Spinal cord (tissue), 10 donors: ENCODE results near the gene AFF3. TPM values are rescaled to one million over a fixed set of nuclear protein-coding genes. Genes with fewer than 3 reads are reported as not detected.

ENCODE experiments used
- DNase-seq, 6 donors: peaks; one replicate each; pipeline versions ENCODE4 v3.0.0 to v3.0.0-alpha.2; 2013 to 2015; ENCODE audit warnings: low spot score in 6 of 6, low read depth in 4 of 6
- H3K27ac ChIP-seq: one replicate; pipeline ENCODE4 v1.5.1; 2013; ENCODE audit warnings: low read depth, low read length, control low read depth
- H3K27me3 ChIP-seq: one replicate; pipeline ENCODE4 v1.6.1; 2013; ENCODE audit warnings: low read length; ENCODE audit not compliant: control insufficient read depth, insufficient read depth
- H3K36me3 ChIP-seq: one replicate; pipeline ENCODE4 v1.6.1; 2013; ENCODE audit warnings: low read length; ENCODE audit not compliant: control insufficient read depth, insufficient read depth
- H3K4me1 ChIP-seq: one replicate; pipeline ENCODE4 v1.6.1; 2013; ENCODE audit warnings: low read length; ENCODE audit not compliant: control insufficient read depth, insufficient read depth
- H3K4me3 ChIP-seq: one replicate; pipeline ENCODE4 v1.5.1; 2013; ENCODE audit warnings: low read depth, low read length, control low read depth
- H3K9me3 ChIP-seq: one replicate; pipeline ENCODE4 v1.6.1; 2013; ENCODE audit warnings: low read length; ENCODE audit not compliant: control insufficient read depth, insufficient read depth
- WGBS: methylation state at CpG from one replicate; pipeline ENCODE4 v1.1.5; 2013; ENCODE audit warnings: missing lambda C conversion rate; ENCODE audit not compliant: insufficient coverage; 5-methylcytosine and 5-hydroxymethylcytosine counted together
- polyA plus RNA-seq, 2 donors: library from polyadenylated mRNA; unstranded; fragments of 120-200 nt; gene quantifications; one replicate each; pipeline ENCODE4 v1.2.1, GENCODE V29; 2013; ENCODE audit not compliant: insufficient read length in 2 of 2
- total RNA-seq, 2 donors: library from RNA; depleted of rRNA in 1 of 2; stranded (reverse); fragments of 120-200 nt in 1 of 2; fragments of >200 nt in 1 of 2; gene quantifications; one replicate each; pipeline versions ENCODE4 v1.2.3 to v1.2.4, GENCODE V29; 2013 to 2014
- donor health status: healthy.

AFF3 gene
- total and polyA plus RNA-seq, 4 donors = 31.5 to 44.6 (median 42.4) TPM

DNA sequence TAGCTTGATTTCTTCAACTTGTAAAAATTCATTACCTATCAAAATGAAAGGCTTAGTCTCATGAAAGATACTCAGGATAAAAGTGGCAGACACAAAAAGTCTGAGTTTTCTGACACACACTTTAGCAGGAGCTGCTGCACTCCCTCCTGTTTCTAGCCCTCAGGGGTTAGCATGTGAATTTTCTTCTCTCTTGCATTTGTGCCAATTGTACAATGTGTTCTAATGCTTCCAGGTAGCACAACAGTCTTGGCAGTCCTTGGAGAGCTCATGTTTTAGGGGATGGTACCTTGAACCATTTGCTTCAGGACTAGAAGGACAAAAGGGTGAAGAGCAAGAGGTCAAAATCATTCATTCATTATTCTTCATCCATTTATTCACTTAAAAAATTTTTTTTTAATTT is 316.8 kb downstream of the AFF3 start:
- Histone ChIP-seq H3K4me3 (no peak overlapping the region), H3K36me3 (peaks cover 8% of the 10 kb centered on the region), H3K27ac (no peak overlapping the region), H3K27me3 (no peaks in the 10 kb centered on the region), H3K4me1 (peaks cover 8% of the 10 kb centered on the region), H3K9me3 (no peaks in the 10 kb centered on the region)
- DNase-seq = no peak

- Histone ChIP-seq H3K27ac (no peak overlapping the region), H3K4me3 (no peak overlapping the region), H3K36me3 (peaks cover 8% of the 10 kb centered on the region), H3K4me1 (peaks cover 8% of the 10 kb centered on the region), H3K27me3 (no peaks in the 10 kb centered on the region), H3K9me3 (no peaks in the 10 kb centered on the region)
- whole genome bisulfite sequencing = 50% methylated on average over 1 of the region's 6 CpGs
- DNase-seq = peak in 1 of 6 donors; percentile 60
Measured at GRCh38 chr2:99824758-99825157, 317.6 kb downstream of the AFF3 start.

DNA sequence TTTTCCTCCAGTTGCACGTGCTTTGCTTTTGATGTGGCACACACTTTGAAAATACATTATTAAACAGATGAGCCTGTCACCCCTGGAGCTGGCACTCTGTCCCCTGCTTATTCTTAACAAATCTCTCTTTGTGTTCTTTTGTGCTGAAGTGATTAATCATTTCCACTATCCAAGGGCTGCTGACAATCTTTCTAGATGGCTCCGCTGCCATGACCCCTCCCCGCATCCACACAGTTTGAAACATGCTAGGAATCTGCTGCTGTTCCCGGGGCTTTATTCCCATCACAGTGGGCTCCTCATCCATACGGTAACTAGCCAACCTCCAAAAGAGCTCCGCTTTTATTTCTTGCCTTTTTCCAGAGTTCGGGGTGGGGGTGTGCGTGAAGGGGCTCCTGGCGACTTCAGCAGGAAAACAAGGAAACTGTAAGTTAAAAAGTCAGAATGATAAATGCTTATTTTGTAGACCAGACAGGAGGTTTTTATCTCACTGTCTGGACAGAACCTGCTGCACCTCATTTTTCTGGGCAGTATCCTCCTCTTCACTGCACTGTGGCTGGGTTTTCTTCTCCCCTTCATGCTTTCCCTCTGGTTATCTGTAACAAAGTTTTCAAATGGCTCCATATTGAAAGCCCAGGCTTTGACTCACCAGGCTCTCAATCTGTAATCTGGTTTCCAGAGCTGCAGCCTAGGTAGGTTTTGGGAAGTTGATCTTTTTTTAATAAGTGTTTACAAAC is 319.7 kb downstream of the AFF3 start:
- H3K4me3 ChIP-seq = no peak overlapping the region

GRCh38 chr2:99821984-99822383 is 320.4 kb downstream of the AFF3 start:
- Histone ChIP-seq H3K27me3 (no peaks in the 10 kb centered on the region), H3K36me3 (peaks cover 3% of the 10 kb centered on the region), H3K27ac (no peak overlapping the region), H3K4me3 (no peak overlapping the region), H3K9me3 (no peaks in the 10 kb centered on the region), H3K4me1 (peaks cover 5% of the 10 kb centered on the region)
- WGBS = no CpG with 5 or more reads among the region's 6 CpGs
- DNase-seq = no peak

More for the DNA sequence above, 319.7 kb downstream of the AFF3 start:
- Histone ChIP-seq H3K27me3 (no peaks in the 10 kb centered on the region), H3K4me1 (peaks cover 6% of the 10 kb centered on the region), H3K9me3 (no peaks in the 10 kb centered on the region), H3K36me3 (peaks cover 3% of the 10 kb centered on the region), H3K27ac (no peak overlapping the region)
- DNase-seq = peak in 2 of 6 donors; percentile 35 to 49
- WGBS = 25% methylated on average over 4 of the region's 9 CpGs

DNA sequence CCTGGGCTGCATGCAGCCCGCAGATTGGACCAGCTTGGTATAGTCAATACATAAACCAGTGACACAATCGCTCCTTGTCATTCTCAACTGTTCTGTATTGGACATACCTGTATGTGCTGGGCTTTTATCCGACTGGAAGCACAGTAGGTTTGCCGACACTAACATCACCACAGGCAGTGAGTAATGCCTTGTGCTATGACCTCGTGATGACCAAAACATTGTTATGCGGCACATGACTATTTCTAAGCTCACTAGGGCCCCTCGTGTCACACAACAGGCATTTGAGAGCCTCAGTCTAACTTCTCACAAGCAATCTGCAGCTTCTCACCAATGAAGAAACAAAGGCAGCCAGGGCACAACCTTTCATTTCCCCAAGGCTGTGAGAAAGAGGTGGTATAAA is 320.8 kb downstream of the AFF3 start:
- Histone ChIP-seq H3K27me3 (no peaks in the 10 kb centered on the region), H3K9me3 (no peaks in the 10 kb centered on the region), H3K4me1 (peaks cover 5% of the 10 kb centered on the region), H3K4me3 (no peak overlapping the region), H3K27ac (no peak overlapping the region), H3K36me3 (peaks cover 2% of the 10 kb centered on the region)
- WGBS = 71% methylated on average over 2 of the region's 7 CpGs
- DNase-seq = no peak

DNA sequence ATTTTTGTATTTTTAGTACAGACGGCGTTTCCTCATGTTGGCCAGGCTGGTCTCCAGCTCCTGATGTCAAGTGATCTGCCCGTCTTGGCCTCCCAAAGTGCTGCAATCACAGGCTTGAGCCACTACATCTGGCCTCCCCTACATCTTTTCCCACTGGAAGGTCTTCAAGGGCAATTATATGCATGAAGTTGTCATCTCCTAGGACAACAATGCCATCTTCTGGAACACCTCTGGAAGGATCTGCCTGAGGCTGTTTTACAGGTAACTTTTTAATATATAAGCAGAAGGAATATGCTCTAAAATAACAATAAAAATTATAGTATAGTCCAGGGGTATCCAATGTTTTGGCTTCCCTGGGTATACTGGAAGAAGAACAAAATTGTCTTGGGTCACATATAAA is 321.4 kb downstream of the AFF3 start:
- Histone ChIP-seq H3K9me3 (no peaks in the 10 kb centered on the region), H3K27me3 (no peaks in the 10 kb centered on the region), H3K4me3 (no peak overlapping the region), H3K4me1 (peaks cover 5% of the 10 kb centered on the region), H3K36me3 (no peaks in the 10 kb centered on the region), H3K27ac (no peak overlapping the region)
- DNase-seq = no peak
- WGBS = 90% methylated on average over 3 of the region's 3 CpGs

DNA sequence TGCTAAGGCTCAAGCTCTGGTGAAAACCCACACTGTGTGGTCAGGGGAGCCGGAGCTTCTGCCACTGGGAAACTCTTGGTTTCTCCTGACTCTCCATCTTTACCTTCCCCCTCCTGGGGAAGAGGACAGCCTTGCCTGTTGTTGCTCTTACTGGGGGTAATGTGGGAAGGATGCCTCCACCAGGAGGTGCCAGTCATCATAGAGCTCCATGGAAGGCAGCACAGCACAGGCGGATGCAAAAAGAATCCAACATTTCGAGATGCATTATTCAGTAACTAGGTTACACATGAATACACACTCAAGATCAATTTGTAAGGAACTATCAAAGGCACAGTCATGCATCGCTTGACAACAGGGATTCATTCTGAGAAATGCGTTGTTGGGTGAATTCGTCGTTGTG is 322.6 kb downstream of the AFF3 start:
- WGBS = 23% methylated on average over 4 of the region's 7 CpGs
- DNase-seq = peak in 1 of 6 donors; percentile 48
- H3K27ac ChIP-seq = no peak overlapping the region
- H3K4me1 ChIP-seq = peaks cover 5% of the 10 kb centered on the region
- no peaks in the 10 kb centered on the region for H3K27me3 ChIP-seq
- no peaks in the 10 kb centered on the region for H3K36me3 ChIP-seq
- H3K9me3 ChIP-seq = no peaks in the 10 kb centered on the region
- H3K4me3 ChIP-seq = no peak overlapping the region

GRCh38 chr2:99818842-99819241 is 323.5 kb downstream of the AFF3 start:
- no peak overlapping the region for H3K4me3 ChIP-seq
- H3K9me3 ChIP-seq = no peaks in the 10 kb centered on the region
- WGBS = no CpG with 5 or more reads among the region's 2 CpGs
- peak in 1 of 6 donors; percentile 39 for DNase-seq
- no peak overlapping the region for H3K27ac ChIP-seq
- H3K36me3 ChIP-seq = no peaks in the 10 kb centered on the region
- H3K4me1 ChIP-seq = peaks cover 5% of the 10 kb centered on the region
- no peaks in the 10 kb centered on the region for H3K27me3 ChIP-seq

DNA sequence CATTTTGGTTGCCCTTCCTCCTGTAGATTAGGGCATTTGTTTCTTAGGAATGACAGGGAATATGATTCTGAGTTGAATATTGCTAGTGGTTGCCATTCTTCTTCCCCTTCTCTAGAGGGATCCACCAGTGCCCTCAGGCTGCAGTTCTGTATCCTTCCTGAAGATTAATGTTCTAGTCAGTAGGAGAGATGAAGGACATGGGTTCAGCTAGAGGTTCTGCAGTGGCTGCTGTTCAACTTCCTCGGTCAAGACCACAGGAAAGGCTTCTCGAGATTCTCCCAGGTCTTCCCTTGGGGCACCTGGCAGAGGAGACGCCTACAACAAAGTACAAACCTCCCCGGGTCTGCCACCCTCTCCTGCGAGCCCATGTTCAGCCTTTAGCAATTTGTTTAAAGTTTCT is 325.5 kb downstream of the AFF3 start:
- H3K36me3 ChIP-seq = no peaks in the 10 kb centered on the region
- 95% methylated on average over 5 of the region's 5 CpGs for WGBS

DNA sequence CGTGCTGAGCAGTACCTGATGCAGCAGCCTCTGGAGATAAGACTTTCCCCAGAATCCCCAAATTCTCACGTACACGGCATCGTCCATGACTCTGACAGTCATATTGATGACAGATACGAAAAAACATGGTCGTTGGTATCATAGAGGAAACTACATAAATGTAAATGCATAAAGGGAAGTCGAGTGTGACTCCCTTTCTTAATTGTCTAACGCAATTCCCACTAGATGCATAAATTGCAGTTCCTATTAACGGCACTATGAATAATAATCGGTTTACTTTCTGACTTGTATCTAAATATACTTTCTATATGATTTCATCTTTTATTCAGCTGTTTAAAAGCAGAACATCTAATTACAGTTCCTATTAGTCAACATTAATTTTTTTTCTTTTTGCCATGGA is 330.0 kb downstream of the AFF3 start:
- Histone ChIP-seq H3K4me3 (no peak overlapping the region), H3K4me1 (peaks cover 4% of the 10 kb centered on the region), H3K36me3 (no peaks in the 10 kb centered on the region), H3K27ac (no peak overlapping the region), H3K27me3 (no peaks in the 10 kb centered on the region), H3K9me3 (no peaks in the 10 kb centered on the region)
- 100% methylated on average over 1 of the region's 10 CpGs for WGBS
- DNase-seq = no peak

More for the DNA sequence above, 325.5 kb downstream of the AFF3 start:
- no peak for DNase-seq
- Histone ChIP-seq H3K4me1 (no peaks in the 10 kb centered on the region), H3K9me3 (no peaks in the 10 kb centered on the region), H3K27me3 (no peaks in the 10 kb centered on the region), H3K4me3 (no peak overlapping the region), H3K27ac (no peak overlapping the region)
